Measurements from ENCODE around the gene PHAX.
"Not testable (repeated sequence)": the region's sequence is repeated elsewhere in the genome, so short reads cannot be mapped to it uniquely, and the experiment has no call there.

Gene PHAX

GRCh38 chr5:126605525-126605924 is 4.8 kb downstream of the PHAX start:
- DNase-seq = no peak

DNA sequence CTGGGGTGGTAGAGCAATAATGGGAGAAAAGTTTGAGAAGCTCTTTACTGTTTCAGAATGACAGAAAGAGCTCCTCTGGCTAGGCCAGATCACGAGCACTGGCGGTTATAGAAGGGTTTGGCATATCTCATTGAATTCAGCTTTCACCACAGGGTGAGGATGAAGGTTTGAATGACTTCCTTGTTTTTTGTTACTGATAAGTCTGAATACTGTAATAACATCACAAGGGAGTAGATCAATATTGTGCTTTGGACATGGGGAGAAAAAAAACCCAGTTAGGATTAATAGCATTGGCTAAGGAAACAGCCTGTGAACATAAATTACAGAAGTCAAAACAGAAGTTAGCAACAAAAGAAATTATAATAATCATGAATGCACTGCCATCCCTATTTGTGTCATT is 9.4 kb downstream of the PHAX start:
- DNase-seq = no peak

GRCh38 chr5:126610616-126611015 is 9.9 kb downstream of the PHAX start:
- no peak for DNase-seq

GRCh38 chr5:126613941-126614592 is 13.3 kb downstream of the PHAX start:
- DNase-seq = no peak

GRCh38 chr5:126615286-126615685 is 14.5 kb downstream of the PHAX start:
- no peak for DNase-seq

DNA sequence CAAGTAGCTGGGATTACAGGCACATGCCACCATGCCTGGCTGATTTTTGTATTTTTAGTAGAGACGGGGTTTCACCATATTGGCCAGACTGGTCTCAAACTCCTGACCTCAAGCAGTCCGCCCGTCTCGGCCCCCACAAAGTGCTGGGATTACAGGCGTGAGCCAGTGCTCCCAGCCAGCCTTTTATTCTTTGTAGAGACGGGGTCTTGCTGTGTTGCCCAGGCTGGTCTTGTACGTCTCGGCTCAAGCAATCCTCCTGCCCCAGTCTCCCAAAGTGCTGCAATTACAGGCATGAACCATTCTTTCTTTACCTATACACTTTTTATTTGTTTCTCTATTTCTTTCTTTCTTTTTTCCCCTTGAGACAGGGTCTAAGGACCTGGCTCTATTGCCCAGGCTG is 16.9 kb downstream of the PHAX start:
- DNase-seq = not testable (repeated sequence)

DNA sequence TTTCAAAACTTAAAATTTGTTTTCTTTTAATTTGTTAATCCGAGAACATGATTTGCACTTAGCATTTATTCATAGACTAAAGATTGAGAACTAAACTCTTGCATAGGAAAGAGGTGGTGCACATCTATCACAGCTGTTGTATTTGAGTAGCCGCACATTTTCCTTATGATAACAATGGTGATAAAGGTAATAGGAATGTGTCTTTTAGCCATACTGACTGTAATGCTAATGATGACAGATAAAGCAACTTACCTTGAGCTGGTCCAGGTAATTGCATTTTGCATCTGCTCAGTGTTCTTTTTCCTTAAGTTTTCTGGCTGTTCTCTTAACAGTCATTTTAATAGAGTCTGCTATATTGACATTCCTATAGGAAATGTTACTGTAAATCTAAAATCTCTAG is 19.0 kb downstream of the PHAX start:
- DNase-seq = no peak

- DNase-seq = no peak
Observed at GRCh38 chr5:126624534-126624933, 23.8 kb downstream of the PHAX start.

DNA sequence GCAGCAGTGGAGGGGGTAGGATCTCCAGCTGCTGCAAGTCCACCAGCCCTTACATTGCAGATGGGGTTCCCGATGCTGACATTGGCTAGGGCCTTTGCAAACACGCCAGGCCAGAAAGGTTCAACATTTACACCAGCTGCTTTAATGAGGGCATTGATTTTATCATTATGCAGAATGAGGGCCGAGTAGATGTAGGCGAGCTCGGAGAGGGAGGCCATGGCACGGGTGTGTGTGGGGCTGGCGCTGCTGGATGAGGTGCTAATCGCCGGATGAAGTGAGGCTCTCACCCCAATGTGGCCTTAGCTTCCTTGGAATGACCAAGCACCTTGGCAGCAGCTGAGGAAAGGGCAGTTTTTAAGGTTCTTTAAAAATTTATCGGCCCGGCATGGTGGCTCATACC is 27.4 kb downstream of the PHAX start:
- no peak for DNase-seq

- DNase-seq = no peak
Observed at GRCh38 chr5:126631920-126632319, 31.2 kb downstream of the PHAX start.

GRCh38 chr5:126633552-126633951 is 32.8 kb downstream of the PHAX start:
- no peak for DNase-seq

GRCh38 chr5:126635585-126635984 is 34.8 kb downstream of the PHAX start:
- no peak for DNase-seq

DNA sequence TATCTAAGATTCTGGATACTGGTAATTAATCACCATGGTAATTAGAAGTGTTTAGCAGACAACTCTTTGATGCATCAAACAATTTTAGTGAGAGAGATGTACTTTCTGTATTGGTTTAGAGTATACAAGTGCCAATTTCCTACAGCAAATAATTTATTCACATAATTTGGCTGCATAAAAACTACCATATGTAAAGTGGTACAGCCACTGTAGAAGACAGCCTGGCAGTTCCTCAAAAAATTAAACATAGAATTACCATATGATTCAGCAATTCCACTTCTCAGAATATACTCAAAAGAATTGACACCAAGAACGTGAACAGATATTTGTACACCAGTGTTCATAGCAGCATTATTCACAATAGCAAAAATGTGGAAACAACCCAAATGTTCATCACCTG is 36.2 kb downstream of the PHAX start:
- no peak for DNase-seq

GRCh38 chr5:126640866-126641265 is 40.1 kb downstream of the PHAX start:
- DNase-seq = no peak

DNA sequence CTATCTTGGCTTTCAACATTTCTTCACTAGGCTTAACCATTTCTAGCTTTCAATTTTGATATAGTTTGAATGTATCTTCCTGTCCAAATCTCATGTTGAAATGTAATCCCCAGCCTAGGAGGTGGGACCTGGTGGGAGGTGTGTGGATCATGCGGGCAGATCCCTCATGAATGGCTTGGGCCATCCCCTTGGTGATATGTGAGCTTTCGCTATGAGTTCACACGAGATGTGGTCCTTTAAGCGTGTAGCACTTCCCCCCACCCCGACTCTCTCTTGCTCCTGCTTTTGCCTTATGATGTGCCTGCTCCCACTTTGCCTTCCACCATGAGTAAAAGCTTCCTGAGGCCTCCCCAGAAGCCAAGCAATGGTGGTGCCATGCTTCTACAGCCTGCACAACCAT is 40.6 kb downstream of the PHAX start:
- DNase-seq = no peak

- DNase-seq = no peak
Observed at GRCh38 chr5:126645132-126645531, 44.4 kb downstream of the PHAX start.

DNA sequence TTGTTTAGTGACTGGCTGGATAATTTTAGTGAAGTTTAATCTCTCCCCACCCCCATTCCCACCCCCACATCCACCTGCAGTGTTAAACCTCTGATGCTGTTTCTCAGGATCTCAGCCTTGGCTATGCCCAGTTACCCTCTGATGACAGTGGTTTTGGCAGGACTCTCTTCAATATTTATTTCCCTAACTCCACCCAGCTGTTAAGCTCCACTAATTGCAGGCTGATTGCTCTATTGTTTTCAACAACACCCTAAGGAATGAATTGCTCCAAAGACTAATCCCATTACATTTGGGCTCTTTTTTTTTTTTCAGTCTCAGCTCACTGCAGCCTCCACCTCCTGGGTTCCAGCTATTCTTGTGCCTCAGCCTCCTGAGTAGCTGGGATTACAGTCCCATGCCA is 46.3 kb downstream of the PHAX start:
- no peak for DNase-seq

- DNase-seq = no peak
Observed at GRCh38 chr5:126648471-126648870, 47.7 kb downstream of the PHAX start.

GRCh38 chr5:126649057-126649456 is 48.3 kb downstream of the PHAX start:
- not testable (repeated sequence) for DNase-seq

- DNase-seq = not testable (repeated sequence)
Observed at GRCh38 chr5:126649709-126650108, 49.0 kb downstream of the PHAX start.

DNA sequence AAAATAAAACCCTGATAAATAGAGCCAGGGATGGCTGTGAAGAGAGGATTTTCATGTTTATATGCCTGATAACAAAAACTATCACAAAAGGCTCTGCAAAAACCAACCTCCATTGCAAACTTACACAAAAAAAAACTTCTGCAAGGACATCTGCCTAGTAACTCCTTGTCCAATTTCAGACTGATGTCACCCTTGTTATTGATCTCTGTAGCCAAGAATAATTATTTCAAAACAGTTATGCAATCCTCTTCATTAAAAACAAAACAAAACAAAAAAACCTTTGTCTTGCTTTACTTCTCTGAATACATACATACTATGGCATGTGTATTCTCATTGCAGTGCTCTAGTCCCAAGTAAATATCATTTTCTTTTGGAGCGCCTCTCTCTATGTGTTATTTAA is 49.7 kb downstream of the PHAX start:
- no peak for DNase-seq

- DNase-seq = no peak
Observed at GRCh38 chr5:126651013-126651577, 50.3 kb downstream of the PHAX start.

- peak; percentile 23 for DNase-seq
Observed at GRCh38 chr5:126656401-126657007, 55.8 kb downstream of the PHAX start.

DNA sequence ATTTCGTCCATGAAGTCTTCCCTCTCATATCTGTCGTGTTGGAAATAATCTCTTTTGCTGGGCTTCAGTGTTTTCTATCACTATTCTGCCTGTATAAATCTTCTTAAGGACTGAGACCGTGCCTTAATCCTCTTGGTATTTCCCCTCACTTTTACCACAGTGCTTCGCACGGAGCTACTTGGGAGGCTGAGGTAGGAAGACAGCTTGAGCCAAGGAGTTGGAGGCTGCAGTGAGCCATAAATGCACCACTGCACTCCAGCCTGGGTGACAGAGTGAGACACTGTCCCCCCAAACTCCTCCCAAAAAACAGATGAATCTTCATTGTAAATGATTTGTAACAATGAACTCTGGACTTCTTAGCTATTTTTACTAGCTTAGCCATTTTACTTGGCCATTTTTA is 57.8 kb downstream of the PHAX start:
- DNase-seq = no peak
